SH-SY5Y (cell line): ENCODE results near the gene CLN3.

Experiments
- GATA2 ChIP-seq: IDR thresholded peaks from 2 replicates; pipeline ENCODE4 v1.6.1; 2011; ENCODE audit warnings: mild to moderate bottlenecking, low read depth, low read length
- GATA3 ChIP-seq: IDR thresholded peaks from 2 replicates; pipeline ENCODE4 v1.6.1; 2011; ENCODE audit warnings: low read depth, mild to moderate bottlenecking, low read length, moderate library complexity

The CLN3 gene

DNA sequence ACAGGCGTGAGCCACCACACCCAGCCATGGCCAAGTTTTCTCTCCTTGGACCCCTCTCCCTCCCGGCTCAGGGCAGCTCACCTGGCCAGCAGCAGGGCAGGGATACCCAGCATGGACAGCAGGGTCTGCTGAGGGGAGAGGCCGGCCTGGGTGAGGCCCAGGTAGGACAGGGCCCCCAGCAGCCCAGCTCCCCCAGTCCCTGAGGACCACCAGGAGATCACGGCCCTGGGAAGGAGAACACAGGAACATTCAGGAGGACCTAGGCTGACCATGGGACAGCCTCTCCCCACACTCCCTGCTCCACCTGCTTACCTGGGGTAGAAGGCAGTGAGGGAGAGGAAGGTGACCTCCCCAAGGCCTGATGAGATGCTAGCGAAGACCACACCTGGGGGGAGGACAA lies 5.6 kb downstream of the CLN3 start:
- no peak for TF ChIP-seq GATA2
- no peak for TF ChIP-seq GATA3

DNA sequence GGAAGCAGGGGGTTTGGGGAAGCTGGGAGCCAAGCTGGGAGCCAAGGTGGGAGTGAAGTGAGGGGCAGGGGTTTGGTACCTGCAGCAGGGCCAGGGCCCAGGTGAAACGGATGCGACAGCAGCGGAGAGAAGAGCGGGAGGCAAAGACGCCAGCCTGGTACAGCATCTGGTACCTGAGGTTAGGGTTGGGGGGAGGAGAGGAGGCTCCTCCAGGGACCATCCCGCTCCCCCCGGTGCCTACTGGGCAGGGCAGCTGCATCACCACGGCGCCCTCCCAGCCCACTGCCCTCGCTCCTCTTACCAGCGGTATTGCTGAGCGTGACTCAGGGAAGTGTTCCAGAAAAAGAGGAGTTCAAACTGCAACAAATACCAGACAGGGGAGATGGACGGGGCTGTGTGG lies 9.8 kb downstream of the CLN3 start:
- TF ChIP-seq GATA2 (no peak), GATA3 (no peak)

DNA sequence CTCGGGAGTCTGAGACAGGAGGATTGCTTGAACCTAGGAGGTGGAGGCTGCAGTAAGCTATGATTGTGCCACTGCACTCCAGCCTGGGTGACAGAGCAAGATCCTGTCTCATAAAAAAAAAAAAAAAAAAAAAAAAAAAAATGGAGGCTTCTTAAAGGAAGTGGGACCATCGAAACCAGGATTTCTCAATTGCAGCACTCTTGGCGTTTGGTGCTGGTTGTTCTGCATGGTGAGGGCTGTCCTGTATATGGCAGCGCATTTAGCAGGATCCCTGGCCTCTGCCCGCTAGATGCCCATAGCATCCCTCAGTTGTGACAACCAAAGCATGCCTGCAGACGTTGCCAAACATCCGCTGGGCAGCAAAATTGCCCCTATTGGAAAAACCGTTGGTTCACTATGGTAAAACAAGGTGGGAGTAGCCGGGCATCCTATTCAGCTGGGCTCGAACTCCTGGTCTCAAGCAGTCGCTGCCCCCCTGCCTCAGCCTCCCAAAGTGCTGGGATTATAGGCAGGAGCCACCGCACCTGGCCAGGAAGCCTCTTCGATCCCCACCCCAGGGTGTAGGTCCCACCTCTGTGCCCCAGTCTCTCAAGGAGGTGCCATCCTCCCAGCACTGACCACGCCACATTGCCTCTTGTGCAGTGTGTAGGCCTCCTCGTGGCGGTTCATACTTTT lies 13.2 kb downstream of the CLN3 start:
- TF ChIP-seq GATA3 (no peak), GATA2 (no peak)

DNA sequence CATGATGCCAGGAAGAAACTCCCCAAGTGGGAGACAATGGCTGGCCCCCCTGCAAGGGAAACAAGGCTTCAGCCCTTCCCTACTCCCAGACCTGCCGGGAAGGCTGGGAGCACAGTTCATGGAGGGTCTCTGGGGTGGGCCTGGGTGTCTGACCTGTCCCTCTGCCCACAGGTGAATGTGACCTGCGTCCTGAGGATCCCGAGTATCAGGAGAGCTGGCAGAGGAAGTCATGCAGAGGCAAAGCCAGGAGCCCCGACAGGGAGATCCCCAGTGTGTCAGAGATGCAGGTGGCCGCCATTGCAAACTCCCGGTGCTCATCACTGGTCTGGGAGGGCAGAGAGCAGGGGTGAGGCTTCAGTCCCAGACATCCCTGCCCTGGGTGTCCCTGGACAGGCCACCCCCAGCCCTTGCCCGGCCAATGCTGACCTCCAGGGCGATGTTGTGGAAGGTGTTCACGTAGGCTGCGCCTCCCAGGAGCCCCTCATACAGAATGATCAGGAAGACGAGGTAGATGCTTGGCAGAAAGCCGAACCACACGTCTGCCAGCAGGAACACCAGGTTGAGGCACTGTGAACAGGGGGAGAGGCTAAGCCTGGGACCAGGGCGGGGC lies 14.5 kb downstream of the CLN3 start:
- no peak for TF ChIP-seq GATA3
- TF ChIP-seq GATA2 = no peak

DNA sequence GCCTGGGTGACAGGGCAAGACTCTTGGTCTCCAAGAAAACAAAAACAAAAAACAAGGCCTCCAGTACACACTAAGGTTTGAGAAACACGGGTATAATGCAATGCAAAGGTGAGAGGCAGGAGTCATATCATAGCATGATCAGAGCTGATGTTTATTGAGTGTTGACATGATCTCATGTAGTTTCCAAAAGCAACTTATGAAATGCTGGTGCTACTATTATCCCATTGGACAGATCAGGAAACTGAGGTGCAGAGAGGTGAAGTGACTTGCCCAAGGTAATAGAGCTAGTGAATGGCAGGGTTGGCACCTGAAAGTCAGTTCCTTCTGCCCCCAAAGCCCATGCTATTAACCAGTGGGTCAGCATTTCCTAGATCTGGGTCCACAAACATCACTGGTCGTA lies 16.7 kb downstream of the CLN3 start:
- no peak for TF ChIP-seq GATA2
- no peak for TF ChIP-seq GATA3

DNA sequence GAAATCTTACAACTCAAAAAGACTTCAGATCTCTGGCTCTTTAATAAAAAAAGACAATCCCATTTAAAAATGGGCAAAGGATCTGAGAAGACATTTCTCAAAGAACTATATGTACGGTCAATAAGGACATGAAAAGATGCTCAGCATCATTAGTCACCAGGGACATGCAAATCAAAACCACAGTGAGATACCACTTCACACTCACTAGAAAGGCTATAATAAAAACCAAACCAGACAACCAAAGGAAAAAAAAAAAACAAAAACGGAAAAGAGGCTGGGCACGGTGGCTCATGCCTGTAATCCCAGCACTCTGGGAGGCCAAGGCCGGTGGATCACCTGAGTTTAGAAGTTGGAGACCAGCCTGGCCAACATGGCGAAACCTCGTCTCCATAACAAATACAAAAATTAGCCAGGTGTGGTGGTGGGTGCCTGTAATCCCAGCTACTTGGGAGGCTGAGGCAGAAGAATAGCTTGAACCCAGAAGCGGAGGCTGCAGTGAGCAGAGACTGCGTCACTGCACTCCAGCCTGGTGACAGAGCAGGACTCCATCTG lies 18.1 kb downstream of the CLN3 start:
- TF ChIP-seq GATA2 (no peak), GATA3 (no peak)
